Vagina (tissue), 2 donors: Measurements from ENCODE around the gene HEATR5B. TPM values are rescaled to one million over a fixed set of nuclear protein-coding genes. Genes with fewer than 3 reads are reported as not detected.
A peak's percentile ranks its signal among the peaks of the same experiment; 100 is the strongest.
"Not testable (repeated sequence)": the region's sequence is repeated elsewhere in the genome, so short reads cannot be mapped to it uniquely, and the experiment has no call there.

Experiments
- DNase-seq, 2 donors: peaks; one replicate each; pipeline ENCODE4 v3.0.0-alpha.2; 2017; ENCODE audit errors: extremely low spot score in 2 of 2
- H3K27ac ChIP-seq: fragments of 200-600 bp; sonication (generic); one replicate; pipeline ENCODE4 v1.5.1; 2019
- H3K27me3 ChIP-seq: fragments of 200-600 bp; sonication (generic); one replicate; pipeline ENCODE4 v1.5.1; 2019
- H3K36me3 ChIP-seq, 2 donors: fragments of 200-600 bp; sonication (generic); one replicate each; pipeline ENCODE4 v1.5.1; 2017 to 2019
- H3K4me1 ChIP-seq: fragments of 200-600 bp; sonication (generic); one replicate; pipeline ENCODE4 v1.5.1; 2019
- H3K4me3 ChIP-seq, 2 donors: fragments of 200-600 bp; sonication (generic); 1 replicate in 1 of 2; 2 replicates in 1 of 2; pipeline ENCODE4 v1.5.1; 2016 to 2019
- H3K9me3 ChIP-seq: fragments of 200-600 bp; sonication (generic); one replicate; pipeline ENCODE4 v1.5.1; 2019
- POLR2A ChIP-seq, 2 donors: fragments of 450-650 bp; IDR thresholded peaks; one replicate each; pipeline ENCODE4 v1.6.1; 2017; ENCODE audit warnings: antibody characterized with exemption in 2 of 2, mild to moderate bottlenecking in 2 of 2, moderate library complexity in 2 of 2
- POLR2AphosphoS5 ChIP-seq, 2 donors: sonication (generic); formaldehyde crosslinking; IDR thresholded peaks; one replicate each; pipeline ENCODE4 v1.9.0; 2017; ENCODE audit warnings: antibody characterized with exemption in 2 of 2, mild to moderate bottlenecking in 2 of 2, low read depth in 1 of 2; ENCODE audit not compliant: insufficient read depth in 1 of 2
- intact Hi-C: fragments of 100-400 bp; cut with DNase I; formaldehyde crosslinking; loops from one replicate; pipeline ENCODE4 v1.15.1; 2023
- total RNA-seq: library from RNA; depleted of rRNA; stranded (reverse); fragments of >200 nt; gene quantifications from one replicate; pipeline ENCODE4 v1.2.3, GENCODE V29; 2016
- TF ChIP-seq, protein P1 (sequence below), 3 experiments: fragments of 450-650 bp in 2 of 3; fragments of 200-600 bp in 1 of 3; sonication (generic) in 1 of 3; IDR thresholded peaks; one replicate each; pipeline ENCODE4 v1.5.1; 2017 to 2019; ENCODE audit warnings: antibody characterized with exemption in 3 of 3, mild to moderate bottlenecking in 2 of 3, moderate library complexity in 2 of 3

HEATR5B gene
- total RNA-seq, 1 donor from 2014 or later = 38.3 TPM

DNA sequence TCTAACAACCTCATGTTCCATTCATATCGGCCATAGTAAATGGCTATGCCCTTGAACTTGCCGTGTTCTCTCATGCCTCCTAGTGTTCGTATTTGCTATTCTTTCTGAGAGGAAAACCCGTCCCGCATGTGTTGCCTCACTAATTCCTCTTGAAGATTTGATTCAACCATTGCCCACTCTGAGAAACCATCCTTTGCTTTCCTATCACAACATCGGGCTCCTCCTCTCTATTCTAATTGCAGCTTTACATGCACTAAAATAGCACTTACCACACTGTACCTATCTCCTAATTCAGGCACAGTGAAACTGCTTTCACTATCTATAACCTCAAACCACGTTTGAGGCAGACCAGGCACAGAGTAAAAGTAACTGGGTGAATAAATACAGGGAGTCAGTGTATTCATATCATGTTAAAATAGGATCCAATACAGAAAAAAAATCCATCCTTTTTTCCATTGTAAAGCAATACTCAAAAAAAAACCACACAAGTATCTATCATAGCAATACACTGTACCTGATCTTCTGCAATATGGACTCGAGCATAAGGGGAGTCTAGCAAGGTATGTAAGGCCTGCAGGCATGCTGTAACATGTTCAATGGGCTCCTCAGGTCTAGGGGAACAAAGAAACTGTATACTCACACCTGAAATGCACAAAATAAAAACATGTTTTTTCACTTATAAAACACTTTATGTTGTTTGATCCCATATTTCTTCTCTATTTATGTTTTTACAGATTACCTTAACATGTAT is 78.9 kb downstream of the HEATR5B start:
- TF ChIP-seq POLR2A (IDR thresholded peaks at IDR 0.05) = no peak
- TF ChIP-seq, protein P1, sequence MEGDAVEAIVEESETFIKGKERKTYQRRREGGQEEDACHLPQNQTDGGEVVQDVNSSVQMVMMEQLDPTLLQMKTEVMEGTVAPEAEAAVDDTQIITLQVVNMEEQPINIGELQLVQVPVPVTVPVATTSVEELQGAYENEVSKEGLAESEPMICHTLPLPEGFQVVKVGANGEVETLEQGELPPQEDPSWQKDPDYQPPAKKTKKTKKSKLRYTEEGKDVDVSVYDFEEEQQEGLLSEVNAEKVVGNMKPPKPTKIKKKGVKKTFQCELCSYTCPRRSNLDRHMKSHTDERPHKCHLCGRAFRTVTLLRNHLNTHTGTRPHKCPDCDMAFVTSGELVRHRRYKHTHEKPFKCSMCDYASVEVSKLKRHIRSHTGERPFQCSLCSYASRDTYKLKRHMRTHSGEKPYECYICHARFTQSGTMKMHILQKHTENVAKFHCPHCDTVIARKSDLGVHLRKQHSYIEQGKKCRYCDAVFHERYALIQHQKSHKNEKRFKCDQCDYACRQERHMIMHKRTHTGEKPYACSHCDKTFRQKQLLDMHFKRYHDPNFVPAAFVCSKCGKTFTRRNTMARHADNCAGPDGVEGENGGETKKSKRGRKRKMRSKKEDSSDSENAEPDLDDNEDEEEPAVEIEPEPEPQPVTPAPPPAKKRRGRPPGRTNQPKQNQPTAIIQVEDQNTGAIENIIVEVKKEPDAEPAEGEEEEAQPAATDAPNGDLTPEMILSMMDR (IDR thresholded peaks at IDR 0.05) = peak in 1 of 3 experiments; percentile 7
- no peak for DNase-seq
- Histone ChIP-seq H3K4me1 (no peaks in the 10 kb centered on the region), H3K27ac (no peak overlapping the region), H3K9me3 (no peaks in the 10 kb centered on the region), H3K4me3 (no peak overlapping the region), H3K27me3 (no peaks in the 10 kb centered on the region), H3K36me3 (peaks cover 0 to 60% of the 10 kb centered on the region in 2 donors)
- intact Hi-C loops = no loop called here

DNA sequence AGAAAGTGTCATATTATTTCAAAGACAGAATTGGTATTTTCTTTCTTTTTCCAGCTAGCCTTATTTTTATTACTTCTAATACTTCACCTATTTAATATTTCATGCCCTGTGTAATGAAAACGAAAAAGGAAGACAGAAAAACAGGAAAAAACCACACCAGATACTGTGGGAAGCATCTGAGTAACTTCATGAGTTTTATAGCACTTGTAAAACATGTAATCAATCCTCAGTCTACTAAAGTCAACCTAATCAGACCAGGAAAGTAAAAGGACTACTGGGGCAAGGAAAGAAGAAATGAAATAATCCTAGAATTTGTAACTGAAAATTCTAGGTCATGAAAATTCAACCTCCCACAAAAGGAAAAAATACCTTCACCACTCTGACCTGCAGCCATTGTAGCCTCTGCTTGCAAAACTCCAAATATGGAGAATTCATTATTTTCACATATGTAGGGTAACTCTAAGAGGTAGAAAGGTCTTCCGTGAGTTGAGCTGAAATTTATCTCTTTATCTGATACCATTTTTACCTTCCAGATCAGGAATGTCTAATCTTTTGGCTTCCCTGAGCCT is 83.1 kb downstream of the HEATR5B start:
- H3K4me3 ChIP-seq = no peak overlapping the region
- DNase-seq = no peak
- H3K4me1 ChIP-seq = no peaks in the 10 kb centered on the region
- H3K36me3 ChIP-seq = peaks cover 0 to 66% of the 10 kb centered on the region in 2 donors
- H3K27ac ChIP-seq = no peak overlapping the region
- intact Hi-C loops = no loop called here
- TF ChIP-seq POLR2AphosphoS5 (IDR thresholded peaks at IDR 0.05; ENCODE audit: insufficient read depth in 1 of 2, low read depth in 1 of 2) = no peak
- TF ChIP-seq POLR2A (IDR thresholded peaks at IDR 0.05) = no peak
- TF ChIP-seq, protein P1 (IDR thresholded peaks at IDR 0.05) = no peak
- H3K27me3 ChIP-seq = no peaks in the 10 kb centered on the region
- no peaks in the 10 kb centered on the region for H3K9me3 ChIP-seq

DNA sequence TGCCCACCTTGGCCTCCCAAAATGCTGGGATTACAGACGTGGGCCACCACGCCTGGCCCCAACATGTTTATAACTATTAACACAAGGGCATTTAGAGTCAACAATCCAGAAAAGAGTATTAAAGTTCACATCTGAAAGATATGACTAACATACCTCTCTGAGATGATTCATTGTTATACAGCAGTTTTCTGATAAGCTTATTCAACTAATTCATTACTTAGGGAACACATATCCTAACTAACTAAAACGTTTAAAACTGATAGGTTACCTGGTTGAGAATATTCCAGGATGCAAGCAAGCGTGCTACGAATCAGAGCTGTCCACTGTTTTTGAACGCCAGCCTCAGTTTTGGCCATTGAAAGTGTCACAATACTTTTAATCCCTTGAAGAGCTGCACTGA is 83.9 kb downstream of the HEATR5B start:
- intact Hi-C loops = no loop called here
- Histone ChIP-seq H3K9me3 (no peaks in the 10 kb centered on the region), H3K27ac (no peak overlapping the region), H3K36me3 (peaks cover 0 to 62% of the 10 kb centered on the region in 2 donors), H3K27me3 (no peaks in the 10 kb centered on the region), H3K4me1 (no peaks in the 10 kb centered on the region), H3K4me3 (no peak overlapping the region)
- TF ChIP-seq POLR2A (IDR thresholded peaks at IDR 0.05) (no peak), POLR2AphosphoS5 (IDR thresholded peaks at IDR 0.05; ENCODE audit: insufficient read depth in 1 of 2, low read depth in 1 of 2) (no peak)
- TF ChIP-seq, protein P1 (IDR thresholded peaks at IDR 0.05) = no peak
- DNase-seq = no peak

DNA sequence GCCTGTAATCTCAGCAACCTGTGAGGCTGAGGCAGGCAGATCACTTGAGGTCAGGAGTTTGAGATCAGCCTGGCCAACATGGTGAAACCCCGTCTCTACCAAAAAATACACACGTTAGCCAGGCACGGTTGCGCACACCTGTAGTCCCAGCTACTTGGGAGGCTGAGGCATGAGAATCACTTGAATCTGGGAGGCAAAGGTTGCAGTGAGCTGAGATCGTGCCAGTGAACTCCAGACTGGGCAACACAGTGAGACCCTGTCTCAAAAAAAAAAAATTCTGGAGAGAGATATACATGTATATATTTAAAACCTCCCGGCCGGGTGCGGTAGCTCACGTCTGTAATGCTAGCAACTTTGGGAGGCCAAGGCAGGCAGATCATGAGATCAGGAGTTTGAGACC is 84.8 kb downstream of the HEATR5B start:
- intact Hi-C loops, H3K27me3 ChIP-seq, H3K27ac ChIP-seq, H3K4me1 ChIP-seq, H3K9me3 ChIP-seq, DNase-seq, H3K4me3 ChIP-seq: not testable (repeated sequence)
- H3K36me3 ChIP-seq = peaks cover 0 to 54% of the 10 kb centered on the region in 2 donors

DNA sequence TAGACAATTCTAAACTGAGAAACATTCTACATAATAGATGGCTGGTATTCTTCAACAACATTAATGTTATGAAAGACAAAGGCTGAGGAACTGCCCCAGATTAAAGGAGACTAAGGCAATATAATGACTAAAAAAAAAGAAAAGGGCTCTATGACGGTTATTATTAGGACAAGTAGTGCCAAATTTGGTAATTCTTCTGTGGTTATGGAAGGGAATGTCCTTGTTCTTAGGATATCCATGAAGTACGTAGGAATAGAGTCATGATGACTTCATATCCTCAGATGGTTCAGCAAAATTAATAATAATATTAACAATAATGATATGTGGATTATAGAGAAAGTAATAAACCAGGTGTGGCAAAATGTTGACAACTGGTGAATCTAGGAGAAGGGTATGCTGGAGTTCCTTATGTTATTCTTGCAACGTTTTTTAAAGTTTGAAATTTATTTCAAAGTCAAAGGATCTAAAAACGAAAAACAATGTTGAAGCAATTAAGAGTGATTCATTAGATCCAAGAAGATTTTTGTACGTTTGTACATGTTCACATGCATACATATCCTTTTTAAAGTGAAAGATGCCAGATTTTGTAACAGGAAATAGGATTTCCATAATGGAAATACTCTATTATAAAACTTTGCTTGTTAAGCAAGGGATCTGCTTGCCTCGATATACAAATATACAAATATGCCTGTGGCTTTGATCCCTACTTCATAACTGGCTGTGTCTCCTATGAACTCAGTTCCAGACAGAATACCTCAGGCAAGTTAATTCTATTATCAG is 90.1 kb downstream of the HEATR5B start:
- no peaks in the 10 kb centered on the region for H3K27me3 ChIP-seq
- H3K27ac ChIP-seq = no peak overlapping the region
- TF ChIP-seq, protein P1 (IDR thresholded peaks at IDR 0.05) = no peak
- TF ChIP-seq POLR2A (IDR thresholded peaks at IDR 0.05) = no peak
- no peak for TF ChIP-seq POLR2AphosphoS5 (IDR thresholded peaks at IDR 0.05; ENCODE audit: insufficient read depth in 1 of 2, low read depth in 1 of 2)
- intact Hi-C loops = no loop called here
- no peaks in the 10 kb centered on the region for H3K9me3 ChIP-seq
- H3K36me3 ChIP-seq = peaks cover 0 to 14% of the 10 kb centered on the region in 2 donors
- DNase-seq = no peak
- no peaks in the 10 kb centered on the region for H3K4me1 ChIP-seq
- H3K4me3 ChIP-seq = no peak overlapping the region
